ENCODE measurements around the gene CCDC9B.

CCDC9B gene

GRCh38 chr15:40328176-40328575, 12.6 kb downstream of the CCDC9B start:
- no peak for DNase-seq

GRCh38 chr15:40327457-40327856, 13.3 kb downstream of the CCDC9B start:
- DNase-seq = no peak

GRCh38 chr15:40325700-40326099, 15.0 kb downstream of the CCDC9B start:
- no peak for DNase-seq

- no peak for DNase-seq
Observed at GRCh38 chr15:40325188-40325587, 15.6 kb downstream of the CCDC9B start.

GRCh38 chr15:40323953-40324937, 16.5 kb downstream of the CCDC9B start:
- DNase-seq = no peak

GRCh38 chr15:40323239-40323952, 17.3 kb downstream of the CCDC9B start, which contains the start of gene INAFM2:
INAFM2 (plus strand) TSS chr15:40323692; CDS start chr15:40324056, 364 bp downstream.
- peak; percentile 68 for DNase-seq

GRCh38 chr15:40322531-40323238, 18.1 kb downstream of the CCDC9B start:
- no peak for DNase-seq

- DNase-seq = peak; percentile 12
Observed at GRCh38 chr15:40320931-40321371, 19.8 kb downstream of the CCDC9B start.

GRCh38 chr15:40320409-40320808, 20.3 kb downstream of the CCDC9B start:
- DNase-seq = no peak

- DNase-seq = no peak
Observed at GRCh38 chr15:40317580-40317979, 23.2 kb downstream of the CCDC9B start.

- no peak for DNase-seq
Observed at GRCh38 chr15:40316931-40317330, 23.8 kb downstream of the CCDC9B start.

GRCh38 chr15:40314723-40315276, 25.9 kb downstream of the CCDC9B start:
- DNase-seq = no peak

- DNase-seq = peak; percentile 44
Observed at GRCh38 chr15:40313531-40314398, 27.0 kb downstream of the CCDC9B start.

GRCh38 chr15:40312370-40313158, 28.2 kb downstream of the CCDC9B start:
- DNase-seq = no peak

- no peak for DNase-seq
Observed at GRCh38 chr15:40310993-40311392, 29.7 kb downstream of the CCDC9B start.

GRCh38 chr15:40310001-40310959, 30.5 kb downstream of the CCDC9B start:
- no peak for DNase-seq

- no peak for DNase-seq
Observed at GRCh38 chr15:40309344-40309862, 31.3 kb downstream of the CCDC9B start.

GRCh38 chr15:40307421-40308211, 33.1 kb downstream of the CCDC9B start, which contains the start of gene PLCB2:
PLCB2 (minus strand) TSS chr15:40307935; CDS start chr15:40307672, 263 bp downstream.
- no peak for DNase-seq
